IMR-90 (cell line): ENCODE measurements around the gene SHC2. TPM values are rescaled to one million over a fixed set of nuclear protein-coding genes. Genes with fewer than 3 reads are reported as not detected.

Experiments
- ATAC-seq: fragments of 200-7000 bp; cut with Tn5 transposase; 2 replicates; pipeline ENCODE4 v1.9.1; 2020; ENCODE audit warnings: low read depth, mild to moderate bottlenecking, moderate library complexity
- BruUV-seq: library from RNA; stranded (reverse); fragments of 400-500 nt; replicated peaks from 2 replicates; lab custom pipeline; 2021; lab: Mats Ljungman, UMichigan
- CTCF ChIA-PET: fragments of 300-600 bp; formaldehyde crosslinking; extraction: SDS; loops from one replicate; lab custom pipeline; 2021; ENCODE audit warnings: antibody characterized with exemption; lab: Yijun Ruan, JAX
- POLR2A ChIA-PET: fragments of 300-600 bp; sonication (Branson Sonifier 250); formaldehyde crosslinking; loops from one replicate; lab custom pipeline; 2022; ENCODE audit warnings: antibody characterized with exemption; ENCODE audit not compliant: unreplicated experiment; lab: Charles Lee
- DNase-seq: peaks from one replicate; pipeline ENCODE4 v3.0.0; 2013
- H2AFZ ChIP-seq: replicated peaks from 2 replicates; pipeline ENCODE3; 2013; ENCODE audit warnings: low read length, mild to moderate bottlenecking; ENCODE audit not compliant: poor library complexity
- H2AK5ac ChIP-seq: 2 replicates; pipeline ENCODE4 v1.6.1; 2013; ENCODE audit warnings: low read depth, low read length, inconsistent platforms
- H2AK9ac ChIP-seq: replicated peaks from 2 replicates; pipeline ENCODE3; 2013; ENCODE audit warnings: mild to moderate bottlenecking, low read depth, low read length, moderate library complexity; ENCODE audit not compliant: poor library complexity
- H2BK120ac ChIP-seq: 2 replicates; pipeline ENCODE4 v1.6.1; 2013; ENCODE audit warnings: low read depth, low read length, inconsistent platforms
- H2BK15ac ChIP-seq: 3 replicates; pipeline ENCODE4 v1.6.1; 2013; ENCODE audit warnings: low read depth, low read length, inconsistent platforms
- H2BK20ac ChIP-seq: 2 replicates; pipeline ENCODE4 v1.6.1; 2013; ENCODE audit warnings: low read depth, mild to moderate bottlenecking, inconsistent platforms, low read length, moderate library complexity
- H2BK5ac ChIP-seq: 2 replicates; pipeline ENCODE4 v1.6.1; 2013; ENCODE audit warnings: mild to moderate bottlenecking, low read depth, low read length, inconsistent platforms; ENCODE audit not compliant: poor library complexity, severe bottlenecking
- H3K14ac ChIP-seq: replicated peaks from 2 replicates; pipeline ENCODE4 v1.6.1; 2013; ENCODE audit warnings: low read depth, low read length, inconsistent platforms
- H3K18ac ChIP-seq: 2 replicates; pipeline ENCODE4 v1.6.1; 2013; ENCODE audit warnings: low read depth, low read length, control low read depth
- H3K23ac ChIP-seq: 2 replicates; pipeline ENCODE4 v1.6.1; 2013; ENCODE audit warnings: low read depth, low read length, inconsistent platforms
- H3K27ac ChIP-seq: 2 replicates; pipeline ENCODE4 v1.5.1; 2013; ENCODE audit warnings: mild to moderate bottlenecking, control low read depth, low read length; ENCODE audit not compliant: insufficient read depth
- H3K27me3 ChIP-seq: 2 replicates; pipeline ENCODE4 v1.6.1; 2013; ENCODE audit warnings: low read length; ENCODE audit not compliant: control insufficient read depth, insufficient read depth
- H3K36me3 ChIP-seq: 2 replicates; pipeline ENCODE4 v1.6.1; 2013; ENCODE audit warnings: low read length, mixed read lengths; ENCODE audit not compliant: control insufficient read depth, insufficient read depth
- H3K4ac ChIP-seq: 2 replicates; pipeline ENCODE4 v1.6.1; 2013; ENCODE audit warnings: low read depth, low read length, inconsistent platforms
- H3K4me1 ChIP-seq: 2 replicates; pipeline ENCODE4 v1.6.1; 2013; ENCODE audit warnings: low read length, mixed read lengths; ENCODE audit not compliant: control insufficient read depth, insufficient read depth
- H3K4me2 ChIP-seq: 2 replicates; pipeline ENCODE4 v1.6.1; 2013; ENCODE audit warnings: low read depth, mild to moderate bottlenecking, control low read depth, low read length, moderate library complexity
- H3K4me3 ChIP-seq: 2 replicates; pipeline ENCODE4 v1.5.1; 2013; ENCODE audit warnings: low read depth, mild to moderate bottlenecking, control low read depth, low read length, moderate library complexity; ENCODE audit not compliant: insufficient read depth
- H3K56ac ChIP-seq: 2 replicates; pipeline ENCODE4 v1.6.1; 2013; ENCODE audit warnings: low read length, inconsistent platforms; ENCODE audit not compliant: insufficient read depth; ENCODE audit errors: extremely low read depth
- H3K79me1 ChIP-seq, 2 experiments: 2 replicates each; pipeline ENCODE4 v1.6.1; 2013; ENCODE audit warnings: low read length in 2 of 2, inconsistent platforms in 1 of 2, low read depth in 1 of 2
- H3K9ac ChIP-seq: 2 replicates; pipeline ENCODE4 v1.6.1; 2013; ENCODE audit warnings: low read depth, low read length, control low read depth
- H3K9me1 ChIP-seq: 2 replicates; pipeline ENCODE4 v1.6.1; 2013; ENCODE audit warnings: low read length, inconsistent platforms; ENCODE audit not compliant: insufficient read depth
- H3K9me3 ChIP-seq: 2 replicates; pipeline ENCODE4 v1.6.1; 2013; ENCODE audit warnings: low read length; ENCODE audit not compliant: control insufficient read depth, insufficient read depth
- H4K20me1 ChIP-seq: 2 replicates; pipeline ENCODE4 v1.6.1; 2013; ENCODE audit warnings: low read length, inconsistent platforms; ENCODE audit not compliant: insufficient read depth
- H4K5ac ChIP-seq: 2 replicates; pipeline ENCODE4 v1.6.1; 2013; ENCODE audit warnings: mild to moderate bottlenecking, low read depth, low read length, control low read depth
- H4K8ac ChIP-seq, 2 experiments: 2 replicates each; pipeline ENCODE4 v1.6.1; 2013; ENCODE audit warnings: low read depth in 2 of 2, low read length in 2 of 2, control low read depth in 1 of 2, inconsistent platforms in 1 of 2
- H4K91ac ChIP-seq: 2 replicates; pipeline ENCODE4 v1.6.1; 2013; ENCODE audit warnings: low read depth, low read length, inconsistent platforms; ENCODE audit not compliant: insufficient read depth
- BHLHE40 ChIP-seq: fragments of 150-350 bp; IDR thresholded peaks from 2 replicates; pipeline ENCODE4 v1.6.1; 2016; ENCODE audit warnings: mild to moderate bottlenecking, low read depth, low read length
- CTCF ChIP-seq: conservative IDR thresholded peaks from 2 replicates; pipeline ENCODE4 v1.5.1; 2012; ENCODE audit warnings: mild to moderate bottlenecking, low read depth, low read length, improper control_type of control experiment
- ELK1 ChIP-seq: fragments of 150-350 bp; IDR thresholded peaks from 2 replicates; pipeline ENCODE4 v1.6.1; 2016; ENCODE audit warnings: low read depth, mild to moderate bottlenecking, low read length, moderate library complexity, borderline replicate concordance
- FOS ChIP-seq: fragments of 150-350 bp; IDR thresholded peaks from 2 replicates; pipeline ENCODE4 v1.6.1; 2016; ENCODE audit warnings: low read depth, low read length
- MAFK ChIP-seq: IDR thresholded peaks from 2 replicates; pipeline ENCODE4 v1.6.1; 2012; ENCODE audit warnings: low read depth, low read length, improper control_type of control experiment
- MXI1 ChIP-seq: IDR thresholded peaks from 2 replicates; pipeline ENCODE4 v1.6.1; 2012; ENCODE audit warnings: low read depth, mild to moderate bottlenecking, low read length, moderate library complexity, borderline replicate concordance
- NFE2L2 ChIP-seq: fragments of 150-350 bp; IDR thresholded peaks from 2 replicates; pipeline ENCODE4 v1.6.1; 2016; ENCODE audit warnings: low read depth, mild to moderate bottlenecking, low read length
- POLR2A ChIP-seq: IDR thresholded peaks from 2 replicates; pipeline ENCODE4 v1.6.1; 2012; ENCODE audit warnings: mild to moderate bottlenecking, low read depth, low read length
- RCOR1 ChIP-seq: IDR thresholded peaks from 2 replicates; pipeline ENCODE4 v1.6.1; 2012; ENCODE audit warnings: mild to moderate bottlenecking, low read length, improper control_type of control experiment; ENCODE audit not compliant: insufficient replicate concordance
- SMC3 ChIP-seq: fragments of 150-350 bp; IDR thresholded peaks from 2 replicates; pipeline ENCODE4 v1.6.1; 2016; ENCODE audit warnings: low read depth, mild to moderate bottlenecking, antibody characterized with exemption, low read length, moderate library complexity
- USF2 ChIP-seq: fragments of 150-350 bp; IDR thresholded peaks from 2 replicates; pipeline ENCODE4 v1.6.1; 2017; ENCODE audit warnings: mild to moderate bottlenecking, antibody characterized with exemption, low read length, low read depth
- WGBS, 2 experiments: methylation state at CpG; one replicate each; pipeline versions ENCODE4 v1.1.5 to v1.1.7; 2013; ENCODE audit warnings: missing lambda C conversion rate in 2 of 2; ENCODE audit not compliant: insufficient read length in 1 of 2; ENCODE audit errors: extremely low coverage in 2 of 2; 5-methylcytosine and 5-hydroxymethylcytosine counted together
- dilution Hi-C: fragments of 300-500 bp; cut with HindIII; formaldehyde crosslinking; loops from one replicate; pipeline ENCODE4 v1.14.3; 2018; ENCODE audit warnings: low sequenced_read_pairs; ENCODE audit not compliant: unreplicated experiment
- in situ Hi-C: fragments of 300-500 bp; cut with MboI; formaldehyde crosslinking; loops from 3 replicates; pipeline ENCODE4 v1.14.3; 2019; ENCODE audit warnings: low sequenced_read_pairs, inconsistent platforms, mixed read lengths
- intact Hi-C: fragments of 100-400 bp; cut with micrococcal nuclease; formaldehyde crosslinking; loops from 2 replicates; pipeline ENCODE4 v1.10.0; 2022
- polyA plus RNA-seq, 3 experiments: library from polyadenylated mRNA; depleted of rRNA; stranded (reverse); fragments of >200 nt; gene quantifications; 2 replicates each; pipeline ENCODE4 v1.2.3, GENCODE V29; 2012; ENCODE audit warnings: low replicate concordance in 1 of 3
- total RNA-seq: library from RNA; depleted of rRNA; stranded (reverse); fragments of >200 nt; gene quantifications from 2 replicates; pipeline ENCODE4 v1.2.3, GENCODE V29; 2012

SHC2 gene
- total and polyA plus RNA-seq, 2 of the 4 experiments (the other 2 are of a cell fraction): 0.68 TPM; not detected in 1

GRCh38 chr19:455031-455705 lies 5.7 kb downstream of the SHC2 start:
- no peaks in the 10 kb centered on the region for H3K79me1 ChIP-seq
- H2BK15ac ChIP-seq: no peak overlapping the region
- H3K36me3 ChIP-seq: no peaks in the 10 kb centered on the region
- H3K4ac ChIP-seq: no peak overlapping the region
- H3K56ac ChIP-seq: no peak overlapping the region
- no peak for ATAC-seq
- H3K9me1 ChIP-seq: no peaks in the 10 kb centered on the region
- dilution Hi-C loops: no loop called here
- no peak overlapping the region for H2BK20ac ChIP-seq
- intact Hi-C loops: no loop called here
- H2AFZ ChIP-seq: no peak overlapping the region
- no peaks in the 10 kb centered on the region for H4K20me1 ChIP-seq
- H2AK5ac ChIP-seq: no peak overlapping the region
- H4K91ac ChIP-seq: no peak overlapping the region
- H3K27ac ChIP-seq: no peak overlapping the region
- 91% methylated on average over 23 of the region's 39 CpGs; no CpG with 5 or more reads in 1 of the 2 experiments for WGBS, 2 experiments
- CTCF ChIA-PET: no interaction called here
- TF ChIP-seq MAFK (no peak), ELK1 (no peak), BHLHE40 (no peak), SMC3 (no peak), FOS (no peak), RCOR1 (no peak), MXI1 (no peak), CTCF (no peak), NFE2L2 (no peak), POLR2A (no peak), USF2 (no peak)
- H3K9ac ChIP-seq: no peak overlapping the region
- H4K5ac ChIP-seq: no peak overlapping the region
- no peak overlapping the region for H3K14ac ChIP-seq
- BruUV-seq: no TSS peak
- H3K27me3 ChIP-seq: peaks cover 5% of the 10 kb centered on the region
- no peak overlapping the region for H2AK9ac ChIP-seq
- no peak for DNase-seq
- H2BK120ac ChIP-seq: no peak overlapping the region
- no peak overlapping the region for H3K4me3 ChIP-seq
- peaks cover 16% of the 10 kb centered on the region for H3K9me3 ChIP-seq
- in situ Hi-C loops: no loop called here
- POLR2A ChIA-PET: no interaction called here
- no peak overlapping the region for H2BK5ac ChIP-seq
- H3K4me2 ChIP-seq: no peak overlapping the region
- no peak overlapping the region for H3K23ac ChIP-seq
- H3K18ac ChIP-seq: no peak overlapping the region
- no peak overlapping the region for H4K8ac ChIP-seq
- H3K4me1 ChIP-seq: peaks cover 3% of the 10 kb centered on the region; the same call in 1 of the 2 replicates
